GOT3 (cell line): ENCODE measurements around the gene IL17RB.

Experiments
- DNase-seq: peaks from one replicate; lab custom pipeline; 2025; ENCODE audit warnings: mixed read lengths; lab: John Stamatoyannopoulos, UW

The IL17RB gene

DNA sequence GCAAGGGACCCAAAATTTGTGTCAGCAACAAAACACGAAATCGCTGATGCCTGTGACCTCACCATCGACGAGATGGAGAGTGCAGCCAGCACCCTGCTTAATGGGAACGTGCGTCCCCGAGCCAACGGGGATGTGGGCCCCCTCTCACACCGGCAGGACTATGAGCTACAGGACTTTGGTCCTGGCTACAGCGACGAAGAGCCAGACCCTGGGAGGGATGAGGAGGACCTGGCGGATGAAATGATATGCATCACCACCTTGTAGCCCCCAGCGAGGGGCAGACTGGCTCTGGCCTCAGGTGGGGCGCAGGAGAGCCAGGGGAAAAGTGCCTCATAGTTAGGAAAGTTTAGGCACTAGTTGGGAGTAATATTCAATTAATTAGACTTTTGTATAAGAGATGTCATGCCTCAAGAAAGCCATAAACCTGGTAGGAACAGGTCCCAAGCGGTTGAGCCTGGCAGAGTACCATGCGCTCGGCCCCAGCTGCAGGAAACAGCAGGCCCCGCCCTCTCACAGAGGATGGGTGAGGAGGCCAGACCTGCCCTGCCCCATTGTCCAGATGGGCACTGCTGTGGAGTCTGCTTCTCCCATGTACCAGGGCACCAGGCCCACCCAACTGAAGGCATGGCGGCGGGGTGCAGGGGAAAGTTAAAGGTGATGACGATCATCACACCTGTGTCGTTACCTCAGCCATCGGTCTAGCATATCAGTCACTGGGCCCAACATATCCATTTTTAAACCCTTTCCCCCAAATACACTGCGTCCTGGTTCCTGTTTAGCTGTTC, 35.0 kb upstream of the IL17RB start:
- DNase-seq = no peak

DNA sequence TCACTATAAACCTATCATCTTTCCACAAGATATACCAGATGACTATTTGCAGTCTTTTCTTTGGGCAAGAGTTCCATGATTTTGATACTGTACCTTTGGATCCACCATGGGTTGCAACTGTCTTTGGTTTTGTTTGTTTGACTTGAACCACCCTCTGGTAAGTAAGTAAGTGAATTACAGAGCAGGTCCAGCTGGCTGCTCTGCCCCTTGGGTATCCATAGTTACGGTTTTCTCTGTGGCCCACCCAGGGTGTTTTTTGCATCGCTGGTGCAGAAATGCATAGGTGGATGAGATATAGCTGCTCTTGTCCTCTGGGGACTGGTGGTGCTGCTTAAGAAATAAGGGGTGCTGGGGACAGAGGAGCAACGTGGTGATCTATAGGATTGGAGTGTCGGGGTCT, 33.9 kb upstream of the IL17RB start:
- no peak for DNase-seq

DNA sequence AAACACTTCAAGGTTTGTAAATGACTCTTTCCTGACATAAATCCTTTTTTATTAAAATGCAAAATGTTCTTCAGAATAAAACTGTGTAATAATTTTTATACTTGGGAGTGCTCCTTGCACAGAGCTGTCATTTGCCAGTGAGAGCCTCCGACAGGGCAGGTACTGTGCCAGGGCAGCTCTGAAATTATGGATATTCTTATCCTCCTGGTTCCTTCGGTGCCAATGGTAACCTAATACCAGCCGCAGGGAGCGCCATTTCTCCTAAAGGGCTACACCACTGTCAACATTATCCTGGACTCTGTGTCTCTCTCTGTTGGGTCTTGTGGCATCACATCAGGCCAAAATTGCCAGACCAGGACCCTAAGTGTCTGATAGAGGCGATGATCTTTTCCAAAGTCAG, 33.1 kb upstream of the IL17RB start:
- DNase-seq = no peak

DNA sequence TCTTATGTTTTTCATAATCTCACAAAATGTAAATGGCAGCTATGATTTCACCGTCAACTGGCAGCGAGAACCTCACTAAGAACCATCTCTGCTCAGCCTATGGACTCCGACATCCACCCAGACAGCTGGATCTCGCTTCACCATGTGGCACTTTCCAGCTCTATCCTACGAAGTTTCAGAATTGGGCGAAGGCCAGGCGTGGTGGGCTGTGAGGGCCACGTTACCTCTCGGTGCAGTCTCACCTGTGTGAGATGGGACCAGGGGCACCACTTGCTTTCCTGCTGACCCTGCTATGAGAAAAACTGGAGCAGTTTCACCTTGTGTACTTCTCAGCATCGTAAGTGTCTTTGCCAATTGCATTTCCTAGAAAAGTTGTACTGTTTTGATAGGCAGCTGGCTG, 32.5 kb upstream of the IL17RB start:
- no peak for DNase-seq

DNA sequence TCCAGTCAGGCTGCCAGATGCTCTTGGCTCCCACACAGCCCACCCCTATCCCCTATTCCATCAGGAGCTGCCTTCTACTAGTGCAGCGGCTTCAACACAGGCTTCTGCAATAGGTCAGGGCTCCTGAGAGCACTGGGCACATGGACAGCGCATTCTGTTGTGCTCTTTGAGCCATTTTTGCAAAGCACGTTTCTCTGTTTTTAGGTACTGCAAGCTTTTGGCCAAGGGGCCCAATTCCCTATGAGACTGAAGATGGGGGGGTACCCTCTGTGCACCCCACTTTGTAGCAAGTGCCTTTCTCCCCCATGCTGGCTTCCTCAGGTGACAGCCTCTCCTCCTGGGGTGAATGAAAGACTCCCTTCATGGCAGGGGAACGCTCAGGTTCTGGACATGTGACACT, 31.3 kb upstream of the IL17RB start:
- DNase-seq = no peak

DNA sequence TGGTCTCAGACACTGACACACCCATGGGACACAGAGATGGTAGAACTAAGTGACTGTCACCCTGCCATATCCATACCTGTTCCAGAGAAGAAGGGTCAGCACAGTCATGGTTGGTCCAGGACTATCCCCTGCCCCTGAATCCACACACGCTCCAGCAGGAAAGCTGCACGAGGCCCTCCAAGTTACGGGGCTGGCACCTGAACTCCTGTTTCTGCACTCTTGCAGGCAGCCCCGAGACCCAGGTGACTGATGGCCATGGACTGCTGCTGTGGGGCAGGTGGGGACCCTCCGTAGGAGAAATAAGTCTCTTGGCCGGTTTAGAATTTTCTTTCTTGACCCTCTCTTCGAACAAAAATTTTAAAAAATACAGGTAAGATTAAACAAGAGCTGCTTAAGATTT, 30.7 kb upstream of the IL17RB start:
- no peak for DNase-seq

DNA sequence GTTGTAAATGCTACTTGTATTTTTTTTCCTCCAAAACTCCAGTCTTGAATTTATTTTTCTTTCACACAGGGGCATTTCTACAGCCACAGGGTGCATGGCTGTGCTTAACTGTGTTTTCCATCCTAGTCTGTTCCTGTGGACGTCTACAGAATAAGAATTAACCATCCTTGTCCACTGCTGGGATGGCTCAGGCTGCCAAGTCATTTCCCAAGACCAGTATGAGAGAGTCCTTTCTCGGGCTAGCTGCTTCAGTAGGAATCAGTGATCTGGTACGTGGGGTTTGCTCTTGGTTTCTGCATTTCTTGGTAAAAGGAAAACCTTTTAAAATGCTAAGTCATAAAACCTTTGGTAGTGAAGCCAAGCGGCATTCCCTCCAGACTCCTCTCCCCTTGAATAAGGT, 29.9 kb upstream of the IL17RB start:
- no peak for DNase-seq

DNA sequence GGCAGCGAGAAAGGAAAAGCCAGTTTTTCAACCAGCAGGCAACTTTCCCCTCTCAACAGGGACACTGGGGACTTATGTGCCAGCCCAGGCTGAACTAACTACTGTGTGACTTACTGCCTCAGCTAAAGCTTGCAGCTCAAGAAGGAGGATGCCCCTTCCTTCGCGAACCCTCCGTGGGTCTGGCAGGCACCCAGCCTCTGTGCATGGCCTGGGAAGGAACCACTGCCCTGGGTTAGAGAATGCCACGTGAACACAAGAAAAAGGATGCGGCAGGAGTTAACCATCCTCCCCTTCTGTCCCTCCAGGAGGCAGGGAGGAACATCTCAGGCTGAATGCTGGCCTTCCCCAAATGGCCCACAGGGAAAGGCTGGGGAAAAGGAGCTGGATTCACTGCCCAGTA, 29.2 kb upstream of the IL17RB start:
- no peak for DNase-seq

DNA sequence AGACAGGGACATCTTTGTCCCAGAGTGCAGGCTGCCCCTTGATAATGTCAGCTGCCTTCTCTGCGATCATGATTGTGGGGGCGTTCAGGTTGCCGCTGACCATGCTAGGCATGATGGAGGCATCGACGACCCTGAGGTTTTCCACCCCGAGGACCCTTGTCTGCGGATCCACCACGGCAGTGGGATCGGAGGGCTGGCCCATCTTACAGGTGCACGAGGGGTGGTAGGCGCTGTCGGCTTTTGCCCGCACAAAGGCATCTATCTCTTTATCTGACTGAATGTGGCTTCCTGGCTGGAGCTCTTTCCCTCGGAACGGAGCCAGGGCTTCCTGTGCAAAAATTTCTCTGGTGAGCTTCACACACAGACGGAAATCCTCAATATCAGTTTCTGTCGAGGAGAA, 28.6 kb upstream of the IL17RB start:
- no peak for DNase-seq

DNA sequence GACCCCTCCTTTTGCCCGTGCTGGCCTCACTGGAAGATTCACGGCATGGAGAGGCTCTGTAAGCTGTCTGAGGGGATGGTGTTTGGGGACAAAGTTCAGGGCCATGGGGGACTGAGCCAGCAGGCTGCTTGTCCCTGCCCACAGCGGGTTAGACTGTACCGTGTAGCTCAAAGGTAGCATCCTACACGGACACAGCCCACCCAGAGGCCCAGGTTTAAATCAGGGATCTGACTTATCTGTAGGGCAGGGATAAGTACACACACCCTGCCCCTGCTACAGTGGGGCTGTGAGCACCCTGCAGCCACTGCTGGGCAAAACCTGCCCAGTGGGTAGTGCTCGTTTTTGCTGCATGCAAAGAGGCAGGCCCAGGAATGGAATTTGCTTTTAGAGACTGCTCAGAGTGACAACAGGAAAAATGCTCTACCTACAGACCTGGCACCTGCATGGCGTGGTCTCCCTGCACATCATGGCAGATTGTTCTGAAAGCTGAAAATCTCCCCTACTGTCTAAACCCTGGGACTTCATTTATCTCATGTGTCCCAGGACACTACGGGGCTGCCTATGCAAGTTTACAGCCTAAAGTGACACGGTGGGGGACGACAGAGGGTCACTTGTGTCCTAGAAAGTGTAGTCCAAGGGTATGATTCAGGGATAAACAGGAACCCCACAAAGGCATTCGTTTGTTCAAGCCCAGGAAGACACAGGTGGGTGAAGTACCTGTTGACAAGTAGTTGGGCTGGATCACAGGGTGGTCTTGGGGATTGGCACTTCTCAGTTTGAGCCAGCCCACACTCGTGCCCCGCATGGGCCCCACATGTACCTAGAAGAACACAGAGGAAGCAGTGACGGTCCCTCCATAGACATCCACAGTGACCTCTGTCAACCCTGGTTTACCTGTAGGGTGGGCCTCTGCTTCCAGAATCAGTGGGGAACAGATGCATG, 27.9 kb upstream of the IL17RB start:
- no peak for DNase-seq

DNA sequence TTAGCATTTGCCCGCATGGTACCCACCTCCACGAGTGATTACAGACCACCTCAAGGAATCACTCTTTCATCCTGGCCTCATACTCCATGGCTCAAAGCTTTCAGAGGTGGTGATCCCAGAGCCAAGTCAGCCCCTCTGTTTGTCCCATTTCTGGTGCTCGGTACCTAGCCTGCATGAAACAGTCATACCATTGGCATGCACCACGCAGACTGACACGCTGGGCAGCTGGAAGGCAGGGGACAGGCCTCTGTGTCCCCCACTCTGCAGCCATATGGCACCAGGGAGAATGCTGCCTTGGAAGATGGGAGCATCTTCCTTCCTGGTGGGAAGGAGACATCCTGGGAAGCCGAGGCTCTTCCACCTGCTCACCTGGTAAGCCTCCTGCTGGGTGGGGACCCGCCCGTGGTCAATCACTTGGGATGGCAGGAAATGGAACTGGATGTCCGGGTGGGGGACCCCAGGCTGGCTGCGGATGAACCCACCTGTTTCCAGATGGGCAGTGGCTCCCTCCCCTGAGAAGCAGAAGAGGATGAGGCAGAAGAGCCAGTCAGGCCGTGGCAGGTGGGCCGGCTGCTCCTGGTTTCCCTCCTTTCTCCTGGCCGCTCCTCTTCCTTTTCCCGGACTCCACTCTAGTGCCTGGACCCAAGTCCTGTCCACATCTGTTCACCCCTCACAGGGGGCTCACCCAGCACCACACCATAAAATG, 27.1 kb upstream of the IL17RB start:
- no peak for DNase-seq

DNA sequence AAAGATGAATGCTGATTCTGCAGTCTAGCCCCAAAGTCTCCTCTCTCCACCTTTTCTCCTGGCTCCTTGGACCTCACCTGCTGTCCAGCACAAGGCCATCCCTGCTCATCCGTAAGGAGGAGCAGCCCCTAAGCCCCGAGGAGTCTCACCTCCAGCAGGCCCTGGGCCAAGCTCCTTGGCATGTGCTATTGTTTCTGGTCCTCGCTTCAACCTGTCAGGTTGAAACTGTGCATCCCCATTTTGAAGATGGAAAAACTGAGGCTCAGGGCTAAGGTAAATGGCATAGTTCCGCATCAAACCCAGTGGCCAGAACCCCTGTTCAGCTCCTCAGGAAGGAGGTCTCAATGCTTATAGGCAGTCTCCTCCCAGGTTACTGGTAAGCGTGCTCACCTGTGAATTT, 26.3 kb upstream of the IL17RB start:
- no peak for DNase-seq

DNA sequence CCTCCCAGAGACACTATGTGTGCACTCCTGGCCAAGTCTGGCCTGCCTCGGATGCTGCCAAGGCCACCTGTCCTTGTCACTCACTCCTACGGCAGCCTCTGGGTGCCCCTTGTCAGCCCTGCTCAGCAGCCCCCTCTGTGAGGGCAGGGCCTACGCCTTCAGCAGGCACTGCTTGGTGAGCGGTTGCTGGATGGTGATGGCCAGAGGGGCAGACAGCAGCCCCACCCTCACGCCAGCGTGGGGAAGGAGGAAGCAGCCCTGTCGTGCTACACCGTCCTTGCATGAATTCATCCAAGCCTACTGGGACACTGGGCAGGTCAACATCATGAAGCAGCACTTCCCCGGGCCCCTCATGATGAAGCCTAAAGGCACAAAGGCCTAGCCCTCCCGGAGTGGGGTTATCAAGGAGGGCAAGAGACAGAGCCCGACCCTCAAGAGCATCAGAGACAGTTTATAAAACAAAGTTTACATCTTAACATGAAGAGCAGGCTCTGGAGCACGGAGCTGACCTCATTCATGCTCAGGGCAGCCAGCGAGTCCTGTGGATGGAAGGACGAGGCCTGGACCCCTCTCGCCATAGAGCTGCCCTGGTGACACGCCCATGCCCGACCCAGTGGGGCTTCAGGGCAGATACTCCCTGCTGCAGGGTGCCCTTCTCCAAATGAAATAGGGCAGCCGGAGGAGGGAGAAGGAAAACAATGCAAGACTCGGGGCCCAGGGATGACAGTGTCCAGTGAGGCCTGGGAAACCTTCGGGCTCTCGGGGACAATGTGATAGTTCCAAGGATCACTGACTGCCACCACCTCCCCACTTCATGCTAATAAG, 25.4 kb upstream of the IL17RB start:
- no peak for DNase-seq

DNA sequence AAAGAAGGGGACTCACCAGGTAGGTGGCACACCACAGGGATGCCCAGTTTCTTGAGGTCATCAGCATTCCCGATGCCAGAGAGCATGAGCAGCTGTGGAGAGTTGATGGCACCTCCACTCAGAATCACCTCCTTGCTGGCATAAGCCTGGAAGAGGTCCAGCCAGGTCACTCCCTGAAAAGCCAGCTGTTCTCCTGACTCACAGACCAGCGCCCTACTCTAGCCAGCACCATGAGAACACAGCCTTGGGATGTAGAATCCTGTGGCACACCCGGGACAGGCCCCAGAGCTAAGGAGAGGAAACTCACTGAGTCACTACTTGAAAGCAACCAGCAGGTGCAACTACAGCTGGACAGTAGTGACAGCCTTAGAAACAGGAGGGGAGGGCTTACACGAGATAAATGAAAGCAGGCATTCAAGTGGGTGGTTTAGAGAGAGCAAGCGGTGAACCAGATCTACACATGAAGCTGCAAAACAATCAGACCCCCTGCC, 24.7 kb upstream of the IL17RB start:
- no peak for DNase-seq

DNA sequence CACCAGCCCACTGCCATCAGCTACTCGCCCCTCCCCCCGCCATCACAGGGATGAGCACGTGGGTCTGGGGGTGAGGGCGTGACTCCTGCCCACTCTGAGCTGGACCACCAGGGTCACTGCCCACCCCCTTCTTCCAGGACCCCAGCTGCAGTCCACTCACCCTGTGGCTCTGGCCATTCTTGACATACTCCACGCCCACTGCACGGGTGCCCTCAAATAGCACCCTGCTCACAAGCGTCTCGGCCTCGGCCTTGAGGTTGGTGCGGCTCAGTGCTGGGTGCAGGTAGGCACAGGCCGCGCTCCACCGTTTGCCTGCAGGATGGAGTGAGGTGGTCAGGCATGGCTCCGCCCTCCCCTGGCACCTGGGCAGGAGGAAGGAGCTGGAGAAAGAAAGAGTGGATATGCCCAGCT, 24.0 kb upstream of the IL17RB start:
- DNase-seq = no peak

DNA sequence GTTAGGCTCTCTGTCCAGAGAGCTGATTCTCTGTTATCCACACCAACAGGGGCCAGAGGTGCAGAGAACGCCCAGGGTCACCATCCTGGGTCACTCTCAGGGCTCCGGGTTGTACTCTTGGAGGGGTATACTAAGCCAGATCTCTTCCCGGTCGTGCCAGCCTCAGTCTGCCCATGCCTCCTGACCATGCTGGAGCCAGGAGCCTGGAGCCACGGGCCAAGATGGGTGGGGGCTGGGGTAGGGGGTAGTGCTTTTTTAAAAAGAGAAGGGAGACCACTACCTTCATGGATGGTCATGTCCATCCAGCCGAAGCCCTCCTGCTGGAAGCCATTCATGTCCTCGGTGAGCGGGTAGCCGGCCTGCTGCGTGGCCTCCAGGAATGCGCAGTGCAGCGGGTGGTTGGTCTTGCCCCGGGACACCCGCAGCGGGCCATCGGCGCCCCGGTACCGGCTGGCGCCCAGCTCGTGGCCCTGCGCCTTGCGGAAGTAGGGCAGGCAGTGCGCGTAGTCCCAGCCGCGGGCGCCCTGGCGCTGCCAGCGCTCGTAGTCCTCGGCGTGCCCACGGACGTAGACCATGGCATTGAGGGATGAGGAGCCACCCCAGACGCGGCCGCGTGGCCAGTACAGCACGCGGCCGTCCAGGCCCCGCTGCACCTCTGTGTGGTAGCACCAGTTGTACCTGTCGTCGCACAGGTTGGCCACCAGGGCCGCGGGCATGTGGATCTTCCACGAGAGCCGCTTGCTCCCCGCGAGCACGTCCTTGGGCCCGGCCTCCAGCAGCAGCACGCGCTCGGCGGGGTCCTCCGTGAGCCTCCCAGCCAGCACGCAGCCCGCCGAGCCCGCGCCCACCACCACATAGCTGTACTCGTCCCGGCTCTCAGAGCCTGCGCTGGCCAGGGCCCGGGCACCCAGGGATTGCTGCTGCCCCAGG, 23.1 kb upstream of the IL17RB start:
- no peak for DNase-seq

DNA sequence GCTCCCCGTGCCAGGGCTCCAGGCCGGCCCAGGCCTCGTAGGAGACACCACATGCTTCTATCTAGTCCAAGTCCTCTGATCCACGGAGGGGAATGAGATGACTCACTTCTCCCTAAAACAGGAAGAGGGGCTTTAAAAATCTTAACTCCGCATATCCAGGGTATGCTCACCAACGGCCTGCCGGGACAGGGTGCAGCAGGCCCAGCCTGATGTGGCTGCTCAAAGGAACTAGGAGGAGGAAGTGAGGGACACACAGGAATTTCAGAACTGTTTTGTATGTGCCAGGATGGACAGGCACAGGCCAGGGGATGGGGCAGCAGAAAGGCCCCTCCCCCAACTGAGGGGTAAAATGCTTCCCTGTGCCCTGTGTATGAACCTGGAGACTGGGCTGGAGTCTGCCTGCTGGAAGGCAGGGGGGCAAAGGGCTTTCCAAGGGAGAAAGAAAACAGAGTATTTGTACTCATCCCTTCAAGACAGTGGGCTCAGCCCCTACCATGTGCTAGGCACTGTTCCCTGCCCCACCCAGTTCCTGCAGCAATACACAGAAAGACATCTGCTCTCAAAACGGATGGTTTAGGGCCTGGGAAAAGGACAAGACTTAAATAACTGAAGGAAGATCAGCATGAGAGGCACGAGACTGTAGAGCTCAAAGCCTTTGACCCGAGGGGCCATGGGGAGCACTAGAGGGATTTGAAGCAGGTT, 22.3 kb upstream of the IL17RB start:
- DNase-seq = no peak

DNA sequence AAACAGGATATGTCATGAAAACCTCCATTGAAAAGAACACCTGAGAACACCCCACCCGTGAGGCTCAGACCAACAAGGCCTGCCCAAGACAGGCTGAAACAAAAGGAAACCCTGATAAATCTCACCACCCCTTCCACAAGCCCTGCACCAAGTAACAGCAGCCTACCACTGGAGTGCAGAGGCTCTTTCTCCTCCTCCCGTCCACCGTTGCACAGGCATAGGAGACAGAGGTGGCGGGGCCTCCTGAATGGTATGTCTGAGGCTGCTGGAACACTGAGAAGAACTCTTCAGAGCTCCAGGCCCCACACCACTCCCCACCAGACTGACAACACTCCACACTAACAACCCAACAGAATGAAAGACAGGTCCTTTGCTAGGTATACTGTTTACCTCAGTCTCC, 21.6 kb upstream of the IL17RB start:
- no peak for DNase-seq

DNA sequence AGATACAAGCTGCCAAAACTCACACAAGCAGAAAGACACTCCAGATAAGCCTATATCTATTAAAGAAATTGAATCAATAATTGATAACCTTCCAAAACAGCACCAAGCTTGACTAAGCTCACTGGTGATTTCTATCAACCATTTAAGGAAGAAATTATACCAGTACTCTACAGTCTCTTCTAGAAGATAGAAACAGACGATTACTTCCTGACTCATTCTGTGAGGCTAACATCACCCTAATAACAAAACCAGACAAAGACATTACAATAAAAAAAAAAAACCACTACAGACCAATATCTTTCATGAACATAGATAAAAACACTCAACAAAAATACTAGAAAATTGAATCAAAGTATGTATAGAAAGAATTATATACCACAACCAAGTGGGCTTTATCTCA, 20.3 kb upstream of the IL17RB start:
- no peak for DNase-seq

DNA sequence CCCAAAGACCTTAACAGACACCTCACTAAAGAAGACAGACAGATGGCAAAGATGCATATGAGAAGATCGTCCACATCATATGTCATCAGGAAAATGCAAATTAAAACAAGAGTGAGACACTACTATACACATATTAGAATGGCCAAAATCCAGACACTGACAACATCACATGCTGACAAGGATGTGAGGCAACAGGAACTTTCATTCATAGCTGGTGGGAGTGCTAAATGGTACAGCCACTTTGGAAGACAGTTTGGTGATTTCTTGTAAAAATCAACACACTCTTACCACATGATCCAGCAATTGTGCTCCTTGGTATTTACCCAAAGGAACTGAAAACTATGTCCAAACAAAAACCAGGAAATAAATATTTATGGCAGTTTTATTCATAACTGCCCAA, 17.8 kb upstream of the IL17RB start:
- no peak for DNase-seq
